Measurements from ENCODE around the gene FUBP3.

FUBP3 gene

GRCh38 chr9:130651752-130652151, 72.4 kb downstream of the FUBP3 start:
- no peak overlapping the region for H3K9ac ChIP-seq (ENCODE audit: low read length)
- no peaks in the 10 kb centered on the region for H3K4me1 ChIP-seq (ENCODE audit: control insufficient read depth, insufficient read depth, low read length)
- H3K4me3 ChIP-seq (ENCODE audit: low read length), result no peak overlapping the region
- H3K36me3 ChIP-seq (ENCODE audit: control insufficient read depth, insufficient read depth, low read length), result no peaks in the 10 kb centered on the region
- no peak overlapping the region for H3K27ac ChIP-seq (ENCODE audit: low read depth, low read length)
- no peaks in the 10 kb centered on the region for H3K27me3 ChIP-seq (ENCODE audit: control insufficient read depth, insufficient read depth, low read length)

DNA sequence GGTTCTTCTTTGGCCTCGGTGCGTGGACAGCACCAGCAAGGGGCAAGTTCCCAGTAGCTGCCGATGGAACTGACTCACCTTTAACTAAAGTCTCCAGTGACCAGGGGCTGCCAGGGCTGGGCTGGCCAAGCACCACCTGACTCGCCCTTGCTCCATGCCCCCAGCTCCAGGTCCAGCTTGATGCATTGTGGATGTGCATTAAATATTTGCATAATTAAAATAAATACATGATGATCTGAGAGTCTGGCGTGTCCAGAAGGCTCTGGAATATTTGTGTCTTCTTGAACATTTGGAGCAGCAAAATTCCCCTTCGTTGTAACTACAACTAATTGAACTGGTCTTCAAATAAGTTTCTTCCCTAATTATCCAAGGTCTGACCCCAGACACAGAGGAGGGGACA, 75.5 kb downstream of the FUBP3 start:
- peaks cover 12% of the 10 kb centered on the region for H3K27me3 ChIP-seq (ENCODE audit: control insufficient read depth, insufficient read depth, low read length)
- H3K27ac ChIP-seq (ENCODE audit: low read depth, low read length), result no peak overlapping the region
- H3K36me3 ChIP-seq (ENCODE audit: control insufficient read depth, insufficient read depth, low read length), result no peaks in the 10 kb centered on the region
- H3K4me1 ChIP-seq (ENCODE audit: control insufficient read depth, insufficient read depth, low read length), result no peaks in the 10 kb centered on the region
- no peak overlapping the region for H3K9ac ChIP-seq (ENCODE audit: low read length)
- no peak overlapping the region for H3K4me3 ChIP-seq (ENCODE audit: low read length)

DNA sequence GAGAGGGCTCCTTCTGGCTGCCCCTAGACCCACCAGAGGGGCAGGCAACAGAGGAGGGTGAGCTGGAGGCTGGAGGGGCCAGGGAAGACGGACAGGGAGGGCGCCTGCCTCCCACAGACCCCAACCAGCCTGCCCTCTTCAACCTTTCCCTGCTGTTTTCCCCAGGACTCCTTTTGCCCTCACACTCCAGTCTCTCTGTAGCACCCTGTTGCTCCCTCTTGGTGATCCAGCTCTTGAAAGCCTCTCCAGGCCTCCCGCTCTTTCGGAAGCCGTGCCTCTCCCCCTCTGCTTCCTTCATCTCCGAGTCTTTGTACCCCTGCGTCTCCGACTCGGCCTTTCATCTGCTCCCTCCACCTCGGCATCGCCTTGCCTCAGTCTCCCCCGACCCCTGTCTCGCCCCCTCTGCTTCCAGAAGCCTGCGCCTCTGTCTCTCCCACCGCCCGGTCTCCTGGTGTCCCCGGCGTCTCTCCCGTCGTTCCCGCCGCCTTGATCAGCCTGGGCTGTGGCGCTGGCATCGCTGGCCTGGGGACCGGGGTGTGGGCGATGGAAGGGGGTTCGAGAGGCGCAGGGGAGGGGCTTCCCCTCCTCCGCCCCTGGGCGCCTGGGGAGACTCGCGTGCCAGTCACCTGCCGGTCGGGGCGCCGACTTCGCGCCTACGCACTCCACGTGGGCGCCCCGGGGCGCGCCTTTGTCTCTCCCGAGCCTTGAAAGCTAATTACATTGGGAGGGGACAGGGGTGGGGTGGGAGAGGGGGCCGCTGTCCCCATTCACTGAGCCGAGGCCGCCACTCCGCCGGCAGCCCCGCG, 79.7 kb downstream of the FUBP3 start:
- Histone ChIP-seq H3K36me3 (ENCODE audit: control insufficient read depth, insufficient read depth, low read length) (no peaks in the 10 kb centered on the region), H3K27me3 (ENCODE audit: control insufficient read depth, insufficient read depth, low read length) (peaks cover 39% of the 10 kb centered on the region), H3K27ac (ENCODE audit: low read depth, low read length) (no peak overlapping the region), H3K9ac (ENCODE audit: low read length) (no peak overlapping the region), H3K4me1 (ENCODE audit: control insufficient read depth, insufficient read depth, low read length) (no peaks in the 10 kb centered on the region), H3K4me3 (ENCODE audit: low read length) (no peak overlapping the region)

DNA sequence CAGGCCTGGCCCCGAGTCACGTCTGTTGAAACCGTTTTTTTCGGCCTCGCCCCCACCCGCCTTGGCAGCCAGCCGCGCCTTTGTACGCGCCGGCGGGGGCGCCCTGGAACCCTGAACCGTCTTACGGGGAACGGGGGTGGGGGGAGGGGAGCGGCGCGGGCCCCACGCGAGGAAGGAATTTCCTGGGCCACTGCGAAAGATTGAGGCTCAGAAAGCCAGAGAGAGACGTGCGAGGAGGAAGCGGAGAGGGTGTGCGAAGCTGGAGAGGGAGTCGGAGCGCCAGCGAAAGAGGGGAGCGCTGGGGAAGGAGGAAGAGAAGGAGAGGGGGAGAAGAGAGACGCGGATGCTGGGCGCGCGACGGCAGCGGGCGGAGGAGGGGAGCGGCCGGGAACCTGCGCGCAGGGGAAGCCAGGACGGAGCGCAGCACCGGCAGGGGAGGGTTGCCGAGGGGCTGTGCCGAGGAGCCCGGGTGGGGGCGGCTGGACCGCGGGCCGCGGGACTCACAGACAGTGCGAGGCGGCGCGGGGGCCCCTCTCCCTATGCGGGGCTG, 80.4 kb downstream of the FUBP3 start:
- Histone ChIP-seq H3K36me3 (ENCODE audit: control insufficient read depth, insufficient read depth, low read length) (no peaks in the 10 kb centered on the region), H3K9ac (ENCODE audit: low read length) (no peak overlapping the region), H3K4me1 (ENCODE audit: control insufficient read depth, insufficient read depth, low read length) (no peaks in the 10 kb centered on the region), H3K27ac (ENCODE audit: low read depth, low read length) (no peak overlapping the region), H3K4me3 (ENCODE audit: low read length) (no peak overlapping the region), H3K27me3 (ENCODE audit: control insufficient read depth, insufficient read depth, low read length) (peaks cover 45% of the 10 kb centered on the region)

DNA sequence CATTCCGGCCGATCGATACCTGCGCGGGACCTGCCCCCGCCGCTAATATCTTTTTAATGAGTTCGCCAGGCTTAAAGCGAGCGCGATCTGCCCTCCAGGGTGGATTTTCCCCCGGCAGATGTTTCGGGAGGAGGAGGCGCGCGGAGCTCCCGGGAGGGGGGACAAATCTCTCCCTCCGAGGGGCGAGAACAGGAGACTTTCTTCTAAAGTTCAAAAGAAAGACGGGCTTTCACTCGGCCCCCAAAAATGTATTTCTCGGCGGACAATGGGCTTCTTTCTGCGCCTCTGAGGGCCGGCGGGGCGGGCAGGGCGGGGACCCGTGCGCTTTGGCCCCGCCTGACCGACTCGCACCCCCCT, 80.9 kb downstream of the FUBP3 start:
- Histone ChIP-seq H3K27me3 (ENCODE audit: control insufficient read depth, insufficient read depth, low read length) (peaks cover 46% of the 10 kb centered on the region), H3K4me3 (ENCODE audit: low read length) (peak overlapping the region; percentile 58), H3K36me3 (ENCODE audit: control insufficient read depth, insufficient read depth, low read length) (no peaks in the 10 kb centered on the region), H3K4me1 (ENCODE audit: control insufficient read depth, insufficient read depth, low read length) (no peaks in the 10 kb centered on the region), H3K27ac (ENCODE audit: low read depth, low read length) (no peak overlapping the region), H3K9ac (ENCODE audit: low read length) (no peak overlapping the region)

- Histone ChIP-seq H3K27ac (ENCODE audit: low read depth, low read length) (no peak overlapping the region), H3K4me3 (ENCODE audit: low read length) (peak overlapping the region; percentile 58), H3K36me3 (ENCODE audit: control insufficient read depth, insufficient read depth, low read length) (no peaks in the 10 kb centered on the region), H3K27me3 (ENCODE audit: control insufficient read depth, insufficient read depth, low read length) (peaks cover 47% of the 10 kb centered on the region), H3K9ac (ENCODE audit: low read length) (no peak overlapping the region), H3K4me1 (ENCODE audit: control insufficient read depth, insufficient read depth, low read length) (no peaks in the 10 kb centered on the region)
Measured at GRCh38 chr9:130660683-130661450, 81.5 kb downstream of the FUBP3 start.

- Histone ChIP-seq H3K27ac (ENCODE audit: low read depth, low read length) (no peak overlapping the region), H3K9ac (ENCODE audit: low read length) (no peak overlapping the region), H3K27me3 (ENCODE audit: control insufficient read depth, insufficient read depth, low read length) (peaks cover 54% of the 10 kb centered on the region), H3K4me1 (ENCODE audit: control insufficient read depth, insufficient read depth, low read length) (no peaks in the 10 kb centered on the region), H3K4me3 (ENCODE audit: low read length) (no peak overlapping the region), H3K36me3 (ENCODE audit: control insufficient read depth, insufficient read depth, low read length) (no peaks in the 10 kb centered on the region)
Measured at GRCh38 chr9:130661451-130662098, 82.2 kb downstream of the FUBP3 start.

DNA sequence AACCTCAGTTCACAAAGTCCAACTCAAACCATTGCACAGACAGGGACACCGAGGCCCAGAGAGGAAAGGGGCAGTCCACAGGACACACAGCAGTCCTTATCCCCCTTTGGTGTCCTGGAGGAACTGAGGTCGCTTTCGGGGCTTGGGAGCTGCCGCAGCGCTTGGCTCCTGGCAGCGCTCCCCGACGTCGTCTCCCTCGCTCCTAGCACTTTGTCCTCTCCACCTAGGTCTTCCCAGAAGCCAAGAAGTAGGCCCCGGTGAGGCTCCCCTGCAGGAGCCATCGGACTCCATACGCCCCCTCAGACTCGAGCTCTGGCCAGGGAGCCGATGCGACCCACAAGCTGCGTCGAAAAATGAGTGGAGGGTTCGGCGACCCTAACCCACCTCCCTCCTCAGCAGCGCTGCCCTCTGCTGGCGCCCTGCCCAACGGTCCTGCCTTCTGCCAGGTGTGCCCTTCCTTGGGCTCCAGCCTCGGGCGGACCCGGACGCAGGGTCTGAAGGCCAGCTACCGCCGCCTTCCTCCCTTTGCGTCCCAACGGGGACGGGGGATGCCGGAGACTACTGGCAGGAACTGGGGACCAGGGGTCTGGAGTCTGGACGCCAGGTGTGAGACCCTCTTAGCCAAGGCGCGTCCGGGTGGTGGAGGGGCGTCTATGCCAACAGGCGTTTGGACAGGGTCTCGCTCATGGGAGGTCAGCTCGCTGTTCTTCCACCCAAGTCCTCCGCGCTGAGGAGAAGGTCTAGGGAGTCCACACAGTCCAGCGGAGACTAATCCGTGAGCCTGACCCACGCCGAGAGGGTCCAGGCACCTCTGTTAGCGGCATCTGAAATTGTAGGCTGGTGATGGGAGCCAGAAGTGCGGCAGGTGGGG, 83.0 kb downstream of the FUBP3 start:
- H3K4me3 ChIP-seq (ENCODE audit: low read length), result peak overlapping the region; percentile 48

GRCh38 chr9:130662970-130663257, 83.5 kb downstream of the FUBP3 start:
- Histone ChIP-seq H3K9ac (ENCODE audit: low read length) (no peak overlapping the region), H3K27ac (ENCODE audit: low read depth, low read length) (no peak overlapping the region), H3K4me1 (ENCODE audit: control insufficient read depth, insufficient read depth, low read length) (no peaks in the 10 kb centered on the region), H3K4me3 (ENCODE audit: low read length) (peak overlapping the region; percentile 48), H3K36me3 (ENCODE audit: control insufficient read depth, insufficient read depth, low read length) (no peaks in the 10 kb centered on the region), H3K27me3 (ENCODE audit: control insufficient read depth, insufficient read depth, low read length) (peaks cover 67% of the 10 kb centered on the region)

More for the DNA sequence above, 83.0 kb downstream of the FUBP3 start:
- Histone ChIP-seq H3K27ac (ENCODE audit: low read depth, low read length) (no peak overlapping the region), H3K9ac (ENCODE audit: low read length) (no peak overlapping the region), H3K4me1 (ENCODE audit: control insufficient read depth, insufficient read depth, low read length) (no peaks in the 10 kb centered on the region), H3K36me3 (ENCODE audit: control insufficient read depth, insufficient read depth, low read length) (no peaks in the 10 kb centered on the region), H3K27me3 (ENCODE audit: control insufficient read depth, insufficient read depth, low read length) (peaks cover 62% of the 10 kb centered on the region)

- Histone ChIP-seq H3K27ac (ENCODE audit: low read depth, low read length) (no peak overlapping the region), H3K4me1 (ENCODE audit: control insufficient read depth, insufficient read depth, low read length) (no peaks in the 10 kb centered on the region), H3K9ac (ENCODE audit: low read length) (no peak overlapping the region), H3K27me3 (ENCODE audit: control insufficient read depth, insufficient read depth, low read length) (peaks cover 66% of the 10 kb centered on the region), H3K4me3 (ENCODE audit: low read length) (peak overlapping the region; percentile 48), H3K36me3 (ENCODE audit: control insufficient read depth, insufficient read depth, low read length) (no peaks in the 10 kb centered on the region)
Measured at GRCh38 chr9:130663258-130663976, 84.0 kb downstream of the FUBP3 start.

DNA sequence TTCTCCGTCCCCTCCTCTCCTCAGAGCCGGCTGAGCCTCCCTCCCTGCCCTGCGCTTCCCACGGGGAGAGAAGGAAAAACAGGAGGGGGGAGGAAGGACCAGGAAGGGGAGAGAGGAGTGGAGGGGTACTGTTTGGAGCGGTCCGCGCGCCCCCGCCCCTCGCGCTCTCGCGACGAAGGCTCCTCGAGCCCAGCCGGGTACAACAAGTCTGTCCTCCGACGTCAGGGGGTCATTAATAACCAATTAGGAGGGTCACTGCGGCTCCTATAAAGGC, 84.5 kb downstream of the FUBP3 start:
- H3K9ac ChIP-seq (ENCODE audit: low read length), result no peak overlapping the region
- peaks cover 61% of the 10 kb centered on the region for H3K27me3 ChIP-seq (ENCODE audit: control insufficient read depth, insufficient read depth, low read length)
- no peaks in the 10 kb centered on the region for H3K36me3 ChIP-seq (ENCODE audit: control insufficient read depth, insufficient read depth, low read length)
- no peak overlapping the region for H3K4me3 ChIP-seq (ENCODE audit: low read length)
- no peaks in the 10 kb centered on the region for H3K4me1 ChIP-seq (ENCODE audit: control insufficient read depth, insufficient read depth, low read length)
- no peak overlapping the region for H3K27ac ChIP-seq (ENCODE audit: low read depth, low read length)

All from rectal smooth muscle tissue (tissue), 1 donor.